GM19455 (cell line): ENCODE results near the gene FOXN3.

ENCODE experiments used
- ATAC-seq: cut with Tn5 transposase; IDR thresholded peaks from one replicate; pipeline ENCODE4 v1.9.1; 2021; ENCODE audit not compliant: unreplicated experiment

FOXN3 gene

GRCh38 chr14:89386212-89386886 is 30.7 kb downstream of the FOXN3 start:
- ATAC-seq, result no peak

- ATAC-seq, result no peak
Observed at GRCh38 chr14:89384636-89385035, 32.4 kb downstream of the FOXN3 start.

GRCh38 chr14:89384023-89384422 is 33.0 kb downstream of the FOXN3 start:
- ATAC-seq, result peak; percentile 68

DNA sequence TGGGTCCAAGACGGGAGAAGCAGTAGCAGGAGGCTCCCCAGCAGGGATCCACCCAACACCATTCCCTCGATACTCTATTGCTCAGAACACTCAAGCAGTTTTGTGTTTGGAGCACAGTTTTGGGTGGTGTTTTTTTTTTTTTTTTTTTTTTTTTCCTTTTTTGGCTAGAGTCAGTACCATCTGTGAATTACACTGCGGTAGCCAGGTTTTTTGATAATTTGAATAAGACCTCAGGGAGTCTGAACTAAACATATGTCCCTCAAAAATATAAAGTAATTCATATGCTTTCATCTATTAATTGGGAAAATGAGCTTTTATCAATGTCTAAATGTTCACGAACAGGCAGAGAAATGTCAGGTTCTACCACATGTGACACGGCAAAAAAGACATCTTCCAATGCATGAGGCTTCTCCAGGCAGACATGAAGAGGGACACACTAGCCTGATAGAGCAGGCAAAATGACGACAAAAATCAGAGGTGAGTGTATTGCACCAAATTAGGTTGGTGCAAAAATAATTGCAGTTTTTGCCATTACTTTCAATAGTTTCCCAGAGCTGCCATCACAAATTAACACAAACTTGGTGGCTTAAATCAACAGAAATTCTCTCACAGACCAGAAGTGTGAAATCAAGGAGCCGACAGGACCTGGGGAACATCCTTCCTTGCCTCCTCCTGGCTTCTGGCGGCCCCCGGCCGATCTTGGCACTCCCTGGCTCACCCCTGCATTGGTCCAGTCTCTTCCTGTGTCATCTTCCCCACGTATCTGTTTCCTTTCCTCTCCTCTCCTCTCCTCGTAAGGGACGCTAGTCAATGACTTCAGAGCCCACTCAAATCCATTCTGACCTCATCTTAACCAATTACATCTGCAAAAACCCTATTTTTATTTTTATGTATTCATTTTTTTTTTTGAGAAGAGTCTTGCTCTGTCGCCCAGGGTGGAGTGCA is 33.9 kb downstream of the FOXN3 start:
- ATAC-seq, result no peak

- ATAC-seq, result no peak
Observed at GRCh38 chr14:89382487-89382886, 34.5 kb downstream of the FOXN3 start.

GRCh38 chr14:89379891-89380820 is 36.9 kb downstream of the FOXN3 start:
- ATAC-seq, result no peak

- no peak for ATAC-seq
Observed at GRCh38 chr14:89379006-89379405, 38.0 kb downstream of the FOXN3 start.

GRCh38 chr14:89378119-89378518 is 38.9 kb downstream of the FOXN3 start:
- no peak for ATAC-seq

DNA sequence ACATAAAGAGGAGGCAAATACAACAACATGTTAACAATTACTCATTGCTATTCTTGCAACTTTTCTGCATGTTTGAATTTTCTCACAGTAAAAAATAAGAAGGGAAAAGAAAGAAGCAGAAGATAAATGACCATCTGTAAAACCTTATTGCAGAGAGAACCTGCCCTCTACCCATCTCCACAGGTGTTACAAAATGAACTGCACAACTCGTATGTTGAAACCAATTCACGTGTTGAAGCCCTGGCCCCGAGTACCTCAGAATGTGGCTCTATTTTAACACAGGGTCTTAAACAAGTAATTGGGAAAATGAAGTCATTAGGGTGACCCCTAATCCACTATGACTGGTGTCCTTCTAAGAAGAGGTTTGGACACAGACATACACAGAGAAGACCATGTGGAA is 39.5 kb downstream of the FOXN3 start:
- ATAC-seq, result no peak

GRCh38 chr14:89374908-89375307 is 42.1 kb downstream of the FOXN3 start:
- no peak for ATAC-seq

- no peak for ATAC-seq
Observed at GRCh38 chr14:89373185-89373584, 43.8 kb downstream of the FOXN3 start.

- no peak for ATAC-seq
Observed at GRCh38 chr14:89372512-89372883, 44.5 kb downstream of the FOXN3 start.

DNA sequence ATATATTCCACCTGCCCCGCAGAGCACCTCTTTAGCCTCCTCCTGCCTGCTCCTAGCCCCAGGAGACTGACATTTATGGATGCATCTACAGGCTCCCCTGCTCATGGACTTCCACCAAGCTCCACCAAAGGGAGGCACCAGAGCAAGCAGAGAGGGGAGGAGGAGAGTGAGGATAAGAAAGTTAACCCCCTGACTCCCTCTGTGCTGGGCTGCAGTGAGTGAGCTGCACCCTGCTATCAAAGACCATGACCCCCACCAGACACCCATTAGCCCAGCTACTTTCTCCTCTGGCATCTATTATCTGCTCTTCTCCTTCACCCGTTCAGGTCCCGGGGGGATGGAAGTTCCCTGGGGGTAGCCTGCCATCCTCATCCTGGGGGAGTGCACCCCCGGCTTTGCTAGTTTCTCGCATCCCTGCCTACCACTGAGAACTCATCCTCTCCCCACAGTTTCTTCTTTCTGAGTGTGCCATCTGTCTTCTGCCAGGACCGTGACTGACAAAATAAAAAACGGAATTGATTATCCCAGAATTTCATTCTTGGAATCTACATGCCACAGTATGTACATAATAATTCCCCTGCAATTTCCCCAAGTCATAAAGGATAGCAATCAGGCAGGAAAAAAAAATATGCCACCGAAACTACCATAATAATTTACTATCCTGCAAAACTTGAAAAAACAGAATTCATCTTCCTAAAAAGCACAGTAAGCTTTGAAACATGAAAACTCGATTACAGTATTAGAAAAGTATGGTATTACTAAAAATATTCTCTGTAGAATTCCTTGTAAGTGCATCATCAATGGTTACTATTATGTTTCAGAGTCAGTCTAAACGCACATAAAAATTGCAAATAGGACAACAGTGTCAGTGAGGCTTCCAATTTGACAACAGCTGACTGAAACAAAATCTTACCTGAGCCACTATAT is 45.2 kb downstream of the FOXN3 start:
- ATAC-seq, result no peak

DNA sequence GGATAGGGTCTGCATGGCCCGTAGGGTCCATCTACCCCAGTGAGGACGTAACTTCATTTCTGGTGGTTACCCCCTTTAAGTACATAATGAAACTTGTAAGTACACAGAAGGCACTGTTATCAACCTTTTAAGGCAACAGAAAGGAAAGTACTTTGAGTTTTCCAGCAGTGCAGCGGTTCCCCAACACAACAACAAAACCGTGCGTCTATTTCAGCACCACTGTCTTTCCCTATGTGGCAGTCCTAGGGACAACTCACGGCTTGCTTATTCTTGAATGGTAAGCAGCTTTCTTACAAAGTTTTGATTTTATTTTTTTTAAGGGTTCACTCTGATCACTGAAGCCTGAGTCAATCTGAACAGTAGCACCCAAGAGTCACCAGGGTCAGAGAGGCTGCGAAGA is 46.3 kb downstream of the FOXN3 start:
- ATAC-seq, result no peak

- ATAC-seq, result no peak
Observed at GRCh38 chr14:89370381-89370780, 46.7 kb downstream of the FOXN3 start.

- no peak for ATAC-seq
Observed at GRCh38 chr14:89369656-89370055, 47.4 kb downstream of the FOXN3 start.

DNA sequence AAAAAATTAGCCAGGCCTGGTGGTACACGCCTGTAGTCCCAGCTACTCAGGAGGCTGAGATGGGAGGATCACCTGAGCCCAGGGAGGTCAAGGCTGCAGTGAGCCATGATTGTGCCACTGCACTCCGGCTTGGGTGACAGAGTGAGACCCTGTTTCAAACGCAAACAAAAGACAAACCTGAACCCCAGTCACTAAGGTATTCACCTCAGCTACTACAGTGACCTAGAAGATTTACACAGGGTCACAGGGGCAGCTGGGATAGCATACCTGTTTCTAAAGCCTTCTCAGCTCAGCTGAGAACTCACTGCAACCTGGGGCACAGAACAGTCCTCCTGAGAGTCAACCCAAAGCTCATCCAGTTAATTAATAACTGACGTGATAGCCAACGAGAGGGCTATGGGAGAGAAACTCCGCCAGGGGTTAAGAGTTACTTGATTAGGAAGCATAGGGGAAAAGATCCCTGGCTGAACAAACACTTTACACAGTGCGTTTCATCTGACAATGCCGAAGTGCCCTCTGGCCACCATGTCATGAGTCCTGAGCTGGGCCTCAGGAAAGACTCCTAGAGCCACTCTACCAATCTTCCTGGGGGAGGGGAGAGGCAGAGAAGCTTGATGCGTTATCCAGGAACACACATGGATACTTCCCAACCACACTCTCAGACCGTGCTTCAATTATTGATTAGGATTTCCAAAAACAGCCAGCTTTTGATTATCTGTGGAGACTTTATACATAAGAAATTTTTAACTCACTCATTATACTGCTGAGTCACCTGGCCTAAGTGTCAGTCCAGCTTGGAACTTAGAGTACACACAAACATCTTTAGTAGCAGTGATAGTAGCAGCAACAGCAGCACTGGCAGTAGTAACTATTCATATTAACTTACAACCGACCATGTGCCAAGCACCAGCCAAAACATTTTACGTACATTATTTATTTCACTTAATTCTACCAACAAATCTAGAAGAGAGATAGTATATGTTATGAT is 48.2 kb downstream of the FOXN3 start:
- ATAC-seq, result no peak

DNA sequence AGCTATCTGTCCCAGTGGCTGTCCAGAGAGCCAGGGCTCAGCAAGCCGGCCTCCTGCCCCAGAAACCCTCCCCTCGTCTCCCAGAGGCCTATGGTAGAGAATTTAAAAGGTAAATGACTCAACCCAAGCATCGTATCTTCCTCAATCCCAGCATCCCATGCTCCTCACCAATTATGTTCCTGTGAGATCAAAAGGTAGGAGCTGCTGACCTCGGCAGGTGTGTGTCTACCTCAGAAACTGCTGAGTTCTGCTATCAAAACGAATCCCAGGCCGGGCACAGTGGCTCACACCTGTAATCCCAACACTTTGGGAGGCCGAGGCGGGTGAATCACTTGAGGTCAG is 49.3 kb downstream of the FOXN3 start:
- ATAC-seq, result no peak
